GM12873 (cell line): Measurements from ENCODE around the gene MID2.

ENCODE experiments used
- CTCF ChIP-seq: IDR thresholded peaks from 2 replicates; pipeline ENCODE4 v1.5.1; 2012; ENCODE audit warnings: low read depth, mild to moderate bottlenecking, moderate library complexity, low read length, control low read depth; ENCODE audit not compliant: insufficient read depth; ENCODE audit errors: missing control alignments

The MID2 gene

GRCh38 chrX:107831071-107831730 lies 5.5 kb downstream of the MID2 start:
- TF ChIP-seq CTCF = no peak

GRCh38 chrX:107834275-107835201 lies 8.9 kb downstream of the MID2 start:
- TF ChIP-seq CTCF = no peak

- TF ChIP-seq CTCF = no peak
Measured at GRCh38 chrX:107836958-107837357, 11.3 kb downstream of the MID2 start.

DNA sequence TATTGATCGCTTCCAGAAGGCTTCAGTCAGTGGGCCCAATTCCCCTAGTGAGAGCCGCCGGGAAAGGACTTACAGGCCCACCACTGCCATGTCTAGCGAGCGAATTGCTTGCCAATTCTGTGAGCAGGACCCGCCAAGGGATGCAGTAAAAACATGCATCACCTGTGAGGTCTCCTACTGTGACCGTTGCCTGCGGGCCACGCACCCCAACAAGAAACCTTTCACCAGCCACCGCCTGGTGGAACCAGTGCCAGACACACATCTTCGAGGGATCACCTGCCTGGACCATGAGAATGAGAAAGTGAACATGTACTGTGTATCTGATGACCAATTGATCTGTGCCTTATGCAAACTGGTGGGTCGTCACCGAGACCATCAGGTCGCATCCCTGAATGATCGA lies 15.3 kb downstream of the MID2 start:
- no peak for TF ChIP-seq CTCF

- no peak for TF ChIP-seq CTCF
Measured at GRCh38 chrX:107842715-107843400, 17.2 kb downstream of the MID2 start.

- no peak for TF ChIP-seq CTCF
Measured at GRCh38 chrX:107845625-107846024, 20.0 kb downstream of the MID2 start.

- no peak for TF ChIP-seq CTCF
Measured at GRCh38 chrX:107848591-107848990, 22.9 kb downstream of the MID2 start.
